Measurements from ENCODE around the gene FARS2. TPM values are rescaled to one million over a fixed set of nuclear protein-coding genes. Genes with fewer than 3 reads are reported as not detected.

Gene FARS2
- polyA plus RNA-seq, 3 donors: 12.2 to 21.6 (median 17.7) TPM

GRCh38 chr6:5782783-5783547 lies 521.7 kb downstream of the FARS2 start:
- Mint-ChIP-seq H3K27me3 (ENCODE audit: low read depth in 3 of 3) (peaks cover 0 to 8% (median 2%) of the 10 kb centered on the region in 3 donors), H3K4me1 (peaks cover 9% of the 10 kb centered on the region), H3K9me3 (peaks cover 0 to 2% (median 0%) of the 10 kb centered on the region in 7 donors), H3K4me3 (no peak overlapping the region), H3K36me3 (peaks cover 0 to 2% of the 10 kb centered on the region in 2 donors), H3K27ac (peak overlapping the region in 1 of 7 donors; percentile 60)
- H3K27ac ChIP-seq (ENCODE audit: low read depth in 1 of 2, low read length in 2 of 2): no peak overlapping the region
- H3K27me3 ChIP-seq (ENCODE audit: control insufficient read depth in 2 of 2, insufficient read depth in 2 of 2, low read length in 2 of 2): no peaks in the 10 kb centered on the region
- H3K36me3 ChIP-seq (replicated peaks in 1 of 2; ENCODE audit: control insufficient read depth in 1 of 2, insufficient read depth in 2 of 2, low read length in 2 of 2): no peaks in the 10 kb centered on the region
- H3K79me2 ChIP-seq (ENCODE audit: insufficient read depth, low read length): no peaks in the 10 kb centered on the region
- no peak overlapping the region for H3K4me2 ChIP-seq (replicated peaks; ENCODE audit: extremely low read depth, low read length, poor library complexity, severe bottlenecking)
- H3K9me3 ChIP-seq (replicated peaks in 1 of 2; ENCODE audit: control insufficient read depth in 1 of 2, insufficient read depth in 1 of 2, low read length in 2 of 2): no peaks in the 10 kb centered on the region
- no peak overlapping the region for H2AFZ ChIP-seq (ENCODE audit: insufficient read depth, low read depth, low read length, poor library complexity, severe bottlenecking)
- no peak for TF ChIP-seq CTCF (IDR thresholded peaks at IDR 0.05)
- DNase-seq: no peak
- no peak overlapping the region for H3K4me3 ChIP-seq (replicated peaks in 1 of 3; ENCODE audit: low read depth in 2 of 3, low read length in 3 of 3)
- H3K4me1 ChIP-seq (ENCODE audit: control insufficient read depth in 1 of 2, insufficient read depth in 2 of 2, low read length in 2 of 2): peaks cover 4 to 8% of the 10 kb centered on the region in 2 donors
- intact Hi-C loops (cut with micrococcal nuclease): no loop called here
- H4K20me1 ChIP-seq (ENCODE audit: insufficient read depth, low read length): no peaks in the 10 kb centered on the region
- 58% methylated on average over 23 of the region's 26 CpGs for WGBS (ENCODE audit: insufficient coverage)
- H3K9ac ChIP-seq (ENCODE audit: insufficient read depth, low read length, poor library complexity, severe bottlenecking): no peak overlapping the region

GRCh38 chr6:5783584-5784089 lies 522.3 kb downstream of the FARS2 start:
- no peak for TF ChIP-seq CTCF (IDR thresholded peaks at IDR 0.05)
- H3K9ac ChIP-seq (ENCODE audit: insufficient read depth, low read length, poor library complexity, severe bottlenecking): no peak overlapping the region
- H3K4me3 ChIP-seq (replicated peaks in 1 of 3; ENCODE audit: low read depth in 2 of 3, low read length in 3 of 3): no peak overlapping the region
- H3K36me3 ChIP-seq (replicated peaks in 1 of 2; ENCODE audit: control insufficient read depth in 1 of 2, insufficient read depth in 2 of 2, low read length in 2 of 2): no peaks in the 10 kb centered on the region
- H3K27me3 ChIP-seq (ENCODE audit: control insufficient read depth in 2 of 2, insufficient read depth in 2 of 2, low read length in 2 of 2): no peaks in the 10 kb centered on the region
- Mint-ChIP-seq H3K27ac (no peak overlapping the region), H3K4me3 (no peak overlapping the region), H3K27me3 (ENCODE audit: low read depth in 3 of 3) (peaks cover 0 to 5% (median 2%) of the 10 kb centered on the region in 3 donors), H3K36me3 (peaks cover 0 to 2% of the 10 kb centered on the region in 2 donors), H3K4me1 (peaks cover 9% of the 10 kb centered on the region), H3K9me3 (peaks cover 0 to 2% (median 0%) of the 10 kb centered on the region in 7 donors)
- no peaks in the 10 kb centered on the region for H3K79me2 ChIP-seq (ENCODE audit: insufficient read depth, low read length)
- H2AFZ ChIP-seq (ENCODE audit: insufficient read depth, low read depth, low read length, poor library complexity, severe bottlenecking): no peak overlapping the region
- no peak overlapping the region for H3K4me2 ChIP-seq (replicated peaks; ENCODE audit: extremely low read depth, low read length, poor library complexity, severe bottlenecking)
- H3K4me1 ChIP-seq (ENCODE audit: control insufficient read depth in 1 of 2, insufficient read depth in 2 of 2, low read length in 2 of 2): peaks cover 4 to 8% of the 10 kb centered on the region in 2 donors
- intact Hi-C loops (cut with micrococcal nuclease): no loop called here
- no peaks in the 10 kb centered on the region for H4K20me1 ChIP-seq (ENCODE audit: insufficient read depth, low read length)
- 89% methylated on average over 12 of the region's 19 CpGs for WGBS (ENCODE audit: insufficient coverage)
- no peak overlapping the region for H3K27ac ChIP-seq (ENCODE audit: low read depth in 1 of 2, low read length in 2 of 2)
- no peaks in the 10 kb centered on the region for H3K9me3 ChIP-seq (replicated peaks in 1 of 2; ENCODE audit: control insufficient read depth in 1 of 2, insufficient read depth in 1 of 2, low read length in 2 of 2)
- DNase-seq: no peak

All from CD14-positive monocyte (primary cell).